CD4-positive, alpha-beta memory T cell (primary cell): ENCODE results near the gene RASL10B. TPM values are rescaled to one million over a fixed set of nuclear protein-coding genes. Genes with fewer than 3 reads are reported as not detected.
"Not testable (repeated sequence)": the region's sequence is repeated elsewhere in the genome, so short reads cannot be mapped to it uniquely, and the experiment has no call there.

Experiments
- CTCF ChIA-PET: fragments of 350-600 bp; sonication (Branson Sonifier 250); formaldehyde crosslinking; loops from one replicate; lab custom pipeline; 2021; ENCODE audit warnings: inconsistent platforms; ENCODE audit not compliant: partially characterized antibody; lab: Charles Lee
- POLR2A ChIA-PET: fragments of 350-600 bp; sonication (Branson Sonifier 250); formaldehyde crosslinking; loops from one replicate; lab custom pipeline; 2021; ENCODE audit not compliant: partially characterized antibody; lab: Charles Lee
- DNase-seq, 5 donors: peaks; one replicate each; pipeline versions ENCODE4 v3.0.0 to v3.0.0-alpha.2; 2020 to 2022; ENCODE audit warnings: mixed read lengths in 1 of 5
- H3K27ac ChIP-seq: one replicate; pipeline ENCODE4 v1.7.0; 2013; ENCODE audit warnings: low read depth, low read length
- H3K27me3 ChIP-seq: 2 replicates; pipeline ENCODE4 v1.7.0; 2013; ENCODE audit warnings: mild to moderate bottlenecking, low read length, moderate library complexity; ENCODE audit not compliant: insufficient read depth
- H3K36me3 ChIP-seq: 2 replicates; pipeline ENCODE4 v1.7.0; 2013; ENCODE audit warnings: mild to moderate bottlenecking, low read length, moderate library complexity; ENCODE audit not compliant: insufficient read depth
- H3K4me1 ChIP-seq: 2 replicates; pipeline ENCODE4 v1.7.0; 2013; ENCODE audit warnings: mild to moderate bottlenecking, low read length, moderate library complexity; ENCODE audit not compliant: insufficient read depth
- H3K4me3 ChIP-seq, 2 donors: one replicate each; pipeline ENCODE4 v1.7.0; 2013; ENCODE audit warnings: low read length in 2 of 2, mild to moderate bottlenecking in 1 of 2
- H3K9me3 ChIP-seq, 2 donors: one replicate each; pipeline ENCODE4 v1.7.0; 2013; ENCODE audit warnings: low read length in 2 of 2, control low read depth in 1 of 2; ENCODE audit not compliant: control insufficient read depth in 1 of 2
- H3K27ac Mint-ChIP-seq, 7 donors: one replicate each; pipeline ENCODE4 v1.8.0; 2020 to 2021; ENCODE audit warnings: mixed read lengths in 7 of 7, mild to moderate bottlenecking in 6 of 7, inconsistent platforms in 3 of 7, moderate library complexity in 3 of 7
- H3K27me3 Mint-ChIP-seq, 2 donors: one replicate each; pipeline ENCODE4 v1.8.0; 2020 to 2021; ENCODE audit warnings: mixed read lengths in 2 of 2
- H3K36me3 Mint-ChIP-seq, 2 donors: one replicate each; pipeline ENCODE4 v1.8.0; 2020 to 2021; ENCODE audit warnings: mixed read lengths in 2 of 2, inconsistent platforms in 1 of 2, mild to moderate bottlenecking in 1 of 2
- H3K4me1 Mint-ChIP-seq, 4 donors: one replicate each; pipeline ENCODE4 v1.8.0; 2020 to 2021; ENCODE audit warnings: mixed read lengths in 4 of 4, mild to moderate bottlenecking in 1 of 4
- H3K4me3 Mint-ChIP-seq, 8 donors: one replicate each; pipeline ENCODE4 v1.8.0; 2020 to 2021; ENCODE audit warnings: mixed read lengths in 8 of 8, mild to moderate bottlenecking in 7 of 8, moderate library complexity in 6 of 8, inconsistent platforms in 3 of 8
- H3K9me3 Mint-ChIP-seq, 8 donors: one replicate each; pipeline ENCODE4 v1.8.0; 2020 to 2021; ENCODE audit warnings: mixed read lengths in 8 of 8, mild to moderate bottlenecking in 5 of 8, inconsistent platforms in 3 of 8, moderate library complexity in 1 of 8
- intact Hi-C: fragments of 100-400 bp; cut with micrococcal nuclease; formaldehyde crosslinking; loops from one replicate; pipeline ENCODE4 v1.15.1; 2023
- polyA plus RNA-seq, 2 donors: library from polyadenylated mRNA; unstranded; fragments of 300-500 nt; fragmentation: Illumina TruSeq; gene quantifications; one replicate each; pipeline ENCODE4 v1.2.3, GENCODE V29; 2021
- total RNA-seq, 2 experiments: library from RNA; stranded (reverse); gene quantifications; one replicate each; pipeline ENCODE4 v1.2.3, GENCODE V29; 2021

The RASL10B gene
- total and polyA plus RNA-seq, 4 experiments from 2014 or later = 0.15 TPM; not detected in 2

GRCh38 chr17:35751541-35751940 lies 20.1 kb downstream of the RASL10B start:
- POLR2A ChIA-PET, H3K9me3 ChIP-seq, H3K4me1 Mint-ChIP-seq, intact Hi-C loops, DNase-seq, H3K27ac ChIP-seq, H3K36me3 ChIP-seq, H3K9me3 Mint-ChIP-seq, H3K4me3 ChIP-seq, H3K4me1 ChIP-seq, H3K36me3 Mint-ChIP-seq, H3K27ac Mint-ChIP-seq: not testable (repeated sequence)
- Mint-ChIP-seq H3K4me3 (peak overlapping the region in 1 of 8 donors; percentile 25), H3K27me3 (peaks cover 19 to 31% of the 10 kb centered on the region in 2 donors)
- H3K27me3 ChIP-seq = peaks cover 27% of the 10 kb centered on the region
- CTCF ChIA-PET = interaction anchor here (5.6 to 6.7 kb wide), 2 partner anchors 12 to 583 kb away, joined by 27 to 61 read pairs; no protein-coding TSS in a partner anchor

GRCh38 chr17:35752471-35752870 lies 21.0 kb downstream of the RASL10B start:
- intact Hi-C loops = no loop called here
- peaks cover 17 to 30% of the 10 kb centered on the region in 2 donors for H3K27me3 Mint-ChIP-seq
- H3K4me3 ChIP-seq = no peak overlapping the region
- H3K27ac ChIP-seq = no peak overlapping the region
- no peak overlapping the region for H3K27ac Mint-ChIP-seq
- no peaks in the 10 kb centered on the region for H3K36me3 ChIP-seq
- H3K4me3 Mint-ChIP-seq = no peak overlapping the region
- H3K36me3 Mint-ChIP-seq = no peaks in the 10 kb centered on the region
- peaks cover 27% of the 10 kb centered on the region for H3K27me3 ChIP-seq
- ChIA-PET CTCF (interaction anchor here (5.6 kb wide), 1 partner anchor 11 kb away, joined by 27 read pairs; no protein-coding TSS in a partner anchor), POLR2A (no interaction called here)
- H3K4me1 Mint-ChIP-seq = peaks cover 0 to 9% (median 2%) of the 10 kb centered on the region in 4 donors
- no peaks in the 10 kb centered on the region for H3K9me3 ChIP-seq
- no peaks in the 10 kb centered on the region for H3K4me1 ChIP-seq
- no peak for DNase-seq
- H3K9me3 Mint-ChIP-seq = no peaks in the 10 kb centered on the region

GRCh38 chr17:35752945-35753764 lies 21.7 kb downstream of the RASL10B start, which contains the start of gene GAS2L2:
GAS2L2 (minus strand) TSS chr17:35753239; CDS start chr17:35752850, 389 bp downstream.
- H3K27me3 ChIP-seq = peaks cover 22% of the 10 kb centered on the region
- H3K4me1 Mint-ChIP-seq = peaks cover 0 to 9% (median 2%) of the 10 kb centered on the region in 4 donors
- H3K9me3 Mint-ChIP-seq = no peaks in the 10 kb centered on the region
- H3K4me1 ChIP-seq = no peaks in the 10 kb centered on the region
- peak within 1 kb of the TSS in 1 of 7 donors; percentile 48 for H3K27ac Mint-ChIP-seq
- H3K27ac ChIP-seq = no peak within 1 kb of the TSS
- H3K4me3 ChIP-seq = no peak within 1 kb of the TSS
- no peaks in the 10 kb centered on the region for H3K36me3 Mint-ChIP-seq
- no peaks in the 10 kb centered on the region for H3K36me3 ChIP-seq
- intact Hi-C loops = no loop called here
- H3K9me3 ChIP-seq = no peaks in the 10 kb centered on the region
- no peak within 1 kb of the TSS for H3K4me3 Mint-ChIP-seq
- CTCF ChIA-PET = no interaction called here
- DNase-seq = no peak
- POLR2A ChIA-PET = no interaction called here
- peaks cover 16 to 27% of the 10 kb centered on the region in 2 donors for H3K27me3 Mint-ChIP-seq

- Mint-ChIP-seq H3K4me1 (no peaks in the 10 kb centered on the region), H3K9me3 (no peaks in the 10 kb centered on the region), H3K27ac (no peak overlapping the region), H3K36me3 (no peaks in the 10 kb centered on the region), H3K27me3 (peaks cover 0 to 3% of the 10 kb centered on the region in 2 donors), H3K4me3 (no peak overlapping the region)
- H3K9me3 ChIP-seq = no peaks in the 10 kb centered on the region
- no peak for DNase-seq
- H3K36me3 ChIP-seq = no peaks in the 10 kb centered on the region
- H3K4me3 ChIP-seq = no peak overlapping the region
- intact Hi-C loops = no loop called here
- POLR2A ChIA-PET = no interaction called here
- H3K27me3 ChIP-seq = no peaks in the 10 kb centered on the region
- no peak overlapping the region for H3K27ac ChIP-seq
- CTCF ChIA-PET = interaction anchor here (1.1 to 3.7 kb wide), 5 partner anchors 10 to 144 kb away, joined by 4 to 22 read pairs (median 6); partner anchors contain the start of gene TAF15
- H3K4me1 ChIP-seq = no peaks in the 10 kb centered on the region
Observed at GRCh38 chr17:35757243-35757642, 25.8 kb downstream of the RASL10B start.

- ChIA-PET POLR2A (no interaction called here), CTCF (interaction anchor here (0.9 to 13.8 kb wide), 3 partner anchors 10 to 47 kb away, joined by 3 to 350 read pairs (median 4); partner anchors contain the start of gene TAF15)
- intact Hi-C loops = no loop called here
- no peaks in the 10 kb centered on the region for H3K9me3 ChIP-seq
- peak within 1 kb of the TSS in 1 of 8 donors; percentile 1 for H3K4me3 Mint-ChIP-seq
- H3K36me3 Mint-ChIP-seq = no peaks in the 10 kb centered on the region
- H3K4me3 ChIP-seq = no peak within 1 kb of the TSS
- no peaks in the 10 kb centered on the region for H3K9me3 Mint-ChIP-seq
- H3K27ac ChIP-seq = no peak within 1 kb of the TSS
- no peaks in the 10 kb centered on the region for H3K27me3 Mint-ChIP-seq
- peaks cover 1 to 8% (median 6%) of the 10 kb centered on the region in 4 donors for H3K4me1 Mint-ChIP-seq
- H3K36me3 ChIP-seq = no peaks in the 10 kb centered on the region
- peak within 1 kb of the TSS in 2 of 7 donors; percentile 13 to 50 for H3K27ac Mint-ChIP-seq
- peaks cover 6% of the 10 kb centered on the region for H3K4me1 ChIP-seq
- H3K27me3 ChIP-seq = no peaks in the 10 kb centered on the region
- no peak for DNase-seq
Observed at GRCh38 chr17:35760587-35760986, 29.1 kb downstream of the RASL10B start, which contains the start of gene C17orf50. C17orf50 (plus strand) TSS chr17:35760887; CDS start chr17:35760942, 55 bp downstream.

GRCh38 chr17:35761601-35762000 lies 30.2 kb downstream of the RASL10B start:
- H3K27ac ChIP-seq = no peak overlapping the region
- CTCF ChIA-PET = interaction anchor here (1.1 to 13.8 kb wide), 3 partner anchors 19 to 46 kb away, joined by 3 to 350 read pairs (median 4); partner anchors contain the start of gene TAF15
- no peaks in the 10 kb centered on the region for H3K27me3 Mint-ChIP-seq
- H3K27ac Mint-ChIP-seq = peak overlapping the region in 1 of 7 donors; percentile 50
- H3K9me3 Mint-ChIP-seq = no peaks in the 10 kb centered on the region
- H3K36me3 Mint-ChIP-seq = no peaks in the 10 kb centered on the region
- no peak overlapping the region for H3K4me3 ChIP-seq
- POLR2A ChIA-PET = no interaction called here
- H3K4me3 Mint-ChIP-seq = no peak overlapping the region
- DNase-seq = no peak
- H3K4me1 ChIP-seq = peaks cover 6% of the 10 kb centered on the region
- peaks cover 1 to 8% (median 6%) of the 10 kb centered on the region in 4 donors for H3K4me1 Mint-ChIP-seq
- no peaks in the 10 kb centered on the region for H3K9me3 ChIP-seq
- intact Hi-C loops = no loop called here
- H3K36me3 ChIP-seq = no peaks in the 10 kb centered on the region
- no peaks in the 10 kb centered on the region for H3K27me3 ChIP-seq

- Histone ChIP-seq H3K4me1 (peaks cover 6% of the 10 kb centered on the region), H3K27me3 (no peaks in the 10 kb centered on the region), H3K4me3 (peak overlapping the region in 1 of 2 donors; percentile 57), H3K36me3 (no peaks in the 10 kb centered on the region), H3K9me3 (no peaks in the 10 kb centered on the region), H3K27ac (peak overlapping the region; percentile 15)
- ChIA-PET POLR2A (interaction anchor here (0.8 to 4.4 kb wide), 15 partner anchors 17 to 602 kb away, joined by 3 to 115 read pairs (median 4); partner anchors contain the start of genes MMP28, PEX12 and TAF15), CTCF (interaction anchor here (0.6 to 13.8 kb wide), 62 partner anchors 8 to 834 kb away, joined by 3 to 350 read pairs (median 5); partner anchors contain the start of genes AP2B1, CCT6B, MMP28 and RASL10B)
- Mint-ChIP-seq H3K4me3 (peak overlapping the region in 7 of 8 donors; percentile 86 to 96 (median 93)), H3K27me3 (no peaks in the 10 kb centered on the region), H3K27ac (peak overlapping the region in 2 of 7 donors; percentile 48 to 56), H3K36me3 (no peaks in the 10 kb centered on the region), H3K9me3 (no peaks in the 10 kb centered on the region), H3K4me1 (peaks cover 1 to 13% (median 6%) of the 10 kb centered on the region in 4 donors)
- DNase-seq = no peak
- intact Hi-C loops = loop anchor here (1.0 kb wide), 2 partner anchors 41 to 46 kb away; partner anchors contain the start of gene TAF15
Observed at GRCh38 chr17:35763767-35764122, 32.3 kb downstream of the RASL10B start.
